Prostate gland (tissue), 2 donors: ENCODE results near the gene CEBPE. TPM values are rescaled to one million over a fixed set of nuclear protein-coding genes. Genes with fewer than 3 reads are reported as not detected.

Experiments
- DNase-seq: peaks from one replicate; pipeline ENCODE4 v3.0.0-alpha.2; 2019; ENCODE audit warnings: low spot score
- H3K27ac ChIP-seq, 2 donors: fragments of 200-600 bp; sonication (generic); 2 replicates each; pipeline ENCODE4 v1.5.1; 2017 to 2019
- H3K27me3 ChIP-seq: fragments of 200-600 bp; sonication (generic); replicated peaks from 2 replicates; pipeline ENCODE4 v1.5.1; 2019; ENCODE audit not compliant: insufficient read depth
- H3K36me3 ChIP-seq, 2 donors: fragments of 200-600 bp; sonication (generic); 1 replicate in 1 of 2; 2 replicates in 1 of 2; pipeline versions ENCODE4 v1.5.1 to v1.8.1; 2017 to 2019
- H3K4me1 ChIP-seq: fragments of 200-600 bp; sonication (generic); replicated peaks from 2 replicates; pipeline ENCODE4 v1.5.1; 2019
- H3K4me3 ChIP-seq, 2 donors: fragments of 200-600 bp; sonication (generic); 2 replicates each; pipeline ENCODE4 v1.5.1; 2017 to 2019
- H3K9me3 ChIP-seq: fragments of 200-600 bp; sonication (generic); 2 replicates; pipeline ENCODE4 v1.5.1; 2017
- POLR2A ChIP-seq: fragments of 450-650 bp; IDR thresholded peaks from one replicate; pipeline ENCODE4 v1.6.1; 2016; ENCODE audit warnings: antibody characterized with exemption, mild to moderate bottlenecking
- POLR2AphosphoS5 ChIP-seq: sonication (generic); formaldehyde crosslinking; IDR thresholded peaks from one replicate; pipeline ENCODE4 v1.6.1; 2017; ENCODE audit warnings: antibody characterized with exemption
- WGBS: methylation state at CpG from one replicate; pipeline ENCODE4 v1.1.5; 2018; 5-methylcytosine and 5-hydroxymethylcytosine counted together
- intact Hi-C: fragments of 100-400 bp; cut with DNase I; formaldehyde crosslinking; loops from one replicate; pipeline ENCODE4 v1.14.2; 2022
- total RNA-seq, 2 donors: library from RNA; depleted of rRNA; stranded (reverse); fragments of >200 nt; gene quantifications; one replicate each; pipeline ENCODE4 v1.1.0, GENCODE V29; 2016
- TF ChIP-seq, protein P1 (sequence below), 4 experiments: fragments of 200-600 bp in 2 of 4; fragments of 450-650 bp in 2 of 4; sonication (generic) in 2 of 4; IDR thresholded peaks; 1 replicate in 3 of 4; 2 replicates in 1 of 4; pipeline ENCODE4 v1.5.1; 2016 to 2019; ENCODE audit warnings: antibody characterized with exemption in 4 of 4, mild to moderate bottlenecking in 2 of 4, moderate library complexity in 2 of 4

CEBPE gene
- total RNA-seq, 2 donors from 2014 or later: not detected

DNA sequence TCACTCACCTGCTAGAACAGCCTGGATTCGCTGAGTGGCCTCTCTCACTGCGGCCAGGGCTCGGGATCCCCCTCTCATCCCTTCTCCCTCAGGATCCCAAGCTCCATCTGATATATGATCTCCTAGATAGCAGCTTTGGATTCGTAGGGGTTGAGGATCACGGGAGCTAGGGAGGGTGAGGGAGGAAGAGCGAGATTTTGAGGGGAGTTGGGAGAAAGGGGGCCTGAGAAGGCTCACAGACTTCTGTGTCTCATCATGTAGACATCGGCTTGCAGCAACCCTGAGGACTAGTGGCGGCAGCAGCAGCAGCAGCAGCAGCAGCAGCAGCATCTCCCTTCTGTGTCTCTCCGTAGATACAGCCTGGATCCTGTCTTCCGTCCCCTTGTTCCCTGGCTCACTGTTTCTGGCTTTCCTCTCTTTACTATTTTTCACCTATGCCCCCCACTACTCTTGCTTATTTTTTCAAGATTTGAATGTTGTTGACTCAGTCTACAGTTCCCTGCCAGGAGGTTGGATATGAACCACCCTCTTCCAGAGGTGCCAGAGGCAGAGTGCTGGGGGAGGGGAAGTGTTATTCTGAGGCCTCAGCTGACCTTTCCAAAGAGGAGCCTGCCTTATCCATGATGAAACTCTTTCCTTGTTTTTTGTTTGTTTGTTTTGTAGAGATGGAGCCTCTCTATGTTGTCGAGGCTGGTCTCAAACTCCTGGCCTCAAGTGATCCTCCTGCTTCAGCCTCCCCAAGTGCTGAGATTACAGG lies 14.3 kb downstream of the CEBPE start, which contains the start of gene CIROP:
Gene CIROP (minus strand): TSS at position 399 of the 757 bp plus-strand sequence. CDS start 69 bp downstream, at position 330.
- 59% methylated on average over 11 of the region's 11 CpGs for WGBS
- H3K9me3 ChIP-seq: no peaks in the 10 kb centered on the region
- no peak within 1 kb of the TSS for H3K4me3 ChIP-seq
- no peaks in the 10 kb centered on the region for H3K4me1 ChIP-seq
- H3K27ac ChIP-seq: no peak within 1 kb of the TSS
- no peak for DNase-seq
- intact Hi-C loops: no loop called here
- TF ChIP-seq, protein P1, sequence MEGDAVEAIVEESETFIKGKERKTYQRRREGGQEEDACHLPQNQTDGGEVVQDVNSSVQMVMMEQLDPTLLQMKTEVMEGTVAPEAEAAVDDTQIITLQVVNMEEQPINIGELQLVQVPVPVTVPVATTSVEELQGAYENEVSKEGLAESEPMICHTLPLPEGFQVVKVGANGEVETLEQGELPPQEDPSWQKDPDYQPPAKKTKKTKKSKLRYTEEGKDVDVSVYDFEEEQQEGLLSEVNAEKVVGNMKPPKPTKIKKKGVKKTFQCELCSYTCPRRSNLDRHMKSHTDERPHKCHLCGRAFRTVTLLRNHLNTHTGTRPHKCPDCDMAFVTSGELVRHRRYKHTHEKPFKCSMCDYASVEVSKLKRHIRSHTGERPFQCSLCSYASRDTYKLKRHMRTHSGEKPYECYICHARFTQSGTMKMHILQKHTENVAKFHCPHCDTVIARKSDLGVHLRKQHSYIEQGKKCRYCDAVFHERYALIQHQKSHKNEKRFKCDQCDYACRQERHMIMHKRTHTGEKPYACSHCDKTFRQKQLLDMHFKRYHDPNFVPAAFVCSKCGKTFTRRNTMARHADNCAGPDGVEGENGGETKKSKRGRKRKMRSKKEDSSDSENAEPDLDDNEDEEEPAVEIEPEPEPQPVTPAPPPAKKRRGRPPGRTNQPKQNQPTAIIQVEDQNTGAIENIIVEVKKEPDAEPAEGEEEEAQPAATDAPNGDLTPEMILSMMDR (IDR thresholded peaks at IDR 0.05): no peak
- TF ChIP-seq POLR2A: no peak
- TF ChIP-seq POLR2AphosphoS5: no peak
- no peaks in the 10 kb centered on the region for H3K36me3 ChIP-seq
- H3K27me3 ChIP-seq: no peaks in the 10 kb centered on the region

DNA sequence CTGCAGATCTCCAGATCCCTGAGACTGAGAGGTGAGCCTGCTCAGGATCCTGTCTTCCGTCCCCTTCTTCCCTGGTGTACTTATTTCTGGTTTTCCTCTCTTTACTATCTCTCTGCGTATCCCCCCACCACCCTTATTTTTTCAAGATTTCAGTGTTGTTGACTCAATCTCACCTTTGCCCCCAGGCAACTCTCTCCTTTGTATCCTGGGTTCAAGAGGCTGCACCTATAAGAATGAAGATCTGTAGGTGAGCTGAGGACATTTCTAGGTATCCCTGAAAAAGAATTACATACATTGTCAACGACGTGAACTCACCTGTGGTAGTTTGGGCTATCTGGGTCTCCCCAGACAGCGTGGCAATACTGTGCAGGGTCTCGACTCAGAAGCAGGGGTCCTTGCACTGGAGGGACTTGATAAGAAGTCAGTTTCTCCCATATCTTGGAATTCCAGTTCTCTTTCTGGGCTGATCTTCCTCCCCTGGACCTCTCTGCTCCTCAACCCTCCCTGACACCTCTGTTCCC lies 14.9 kb downstream of the CEBPE start:
- intact Hi-C loops: no loop called here
- 82% methylated on average over 6 of the region's 6 CpGs for WGBS

DNA sequence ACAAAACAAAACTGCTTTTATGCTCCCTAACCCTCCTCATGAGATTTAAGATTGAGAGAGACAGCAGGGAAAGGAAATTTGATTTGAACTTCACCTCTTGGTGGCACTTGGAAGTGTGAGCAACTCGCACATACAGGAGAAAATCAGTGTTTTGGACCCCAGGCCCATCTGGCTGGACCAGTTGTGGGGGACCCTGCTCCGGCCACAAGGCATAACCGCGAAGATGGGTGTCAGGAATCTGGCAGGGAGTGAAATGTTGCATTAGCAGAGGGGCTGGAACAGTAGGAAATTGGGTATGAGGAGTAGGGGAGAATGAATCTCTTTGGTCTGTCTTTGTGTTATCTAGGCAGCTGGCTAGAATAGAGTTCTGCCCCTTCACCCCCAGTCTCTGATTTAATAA lies 15.5 kb downstream of the CEBPE start:
- Histone ChIP-seq H3K27me3 (no peaks in the 10 kb centered on the region), H3K9me3 (no peaks in the 10 kb centered on the region), H3K4me3 (no peak overlapping the region), H3K4me1 (no peaks in the 10 kb centered on the region), H3K36me3 (no peaks in the 10 kb centered on the region), H3K27ac (no peak overlapping the region)
- intact Hi-C loops: no loop called here
- WGBS: 94% methylated on average over 4 of the region's 4 CpGs
- DNase-seq: no peak
- no peak for TF ChIP-seq POLR2A
- no peak for TF ChIP-seq POLR2AphosphoS5

More for the DNA sequence above, 14.9 kb downstream of the CEBPE start:
- H3K9me3 ChIP-seq: no peaks in the 10 kb centered on the region
- H3K4me3 ChIP-seq: no peak overlapping the region
- TF ChIP-seq, protein P1 (IDR thresholded peaks at IDR 0.05): no peak
- no peak for TF ChIP-seq POLR2AphosphoS5
- no peak for TF ChIP-seq POLR2A
- H3K27me3 ChIP-seq: no peaks in the 10 kb centered on the region
- no peaks in the 10 kb centered on the region for H3K4me1 ChIP-seq
- H3K36me3 ChIP-seq: no peaks in the 10 kb centered on the region
- DNase-seq: no peak
- H3K27ac ChIP-seq: no peak overlapping the region

DNA sequence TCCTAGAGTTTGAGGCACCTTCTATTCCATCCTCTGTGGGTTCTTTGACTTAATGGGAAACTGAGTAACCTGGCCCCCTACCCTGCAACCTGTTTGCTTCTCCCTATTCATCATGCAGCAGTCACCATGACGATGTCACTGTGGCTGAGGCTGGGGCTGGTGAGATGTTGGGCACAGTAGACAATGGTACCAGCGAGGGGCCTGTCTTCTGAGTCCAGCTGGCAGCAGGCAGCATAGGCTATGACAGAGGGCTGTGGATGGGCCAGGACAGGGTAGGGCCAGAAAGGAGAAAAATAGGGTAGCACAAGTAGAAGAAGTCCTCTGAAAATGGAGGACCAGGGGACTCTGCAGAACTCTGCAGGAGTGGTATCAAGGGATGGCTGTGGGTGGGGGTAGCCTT lies 16.3 kb downstream of the CEBPE start:
- no peak overlapping the region for H3K4me3 ChIP-seq
- no peak for DNase-seq
- no peaks in the 10 kb centered on the region for H3K9me3 ChIP-seq
- no peaks in the 10 kb centered on the region for H3K27me3 ChIP-seq
- H3K27ac ChIP-seq: no peak overlapping the region
- WGBS: 88% methylated on average over 2 of the region's 2 CpGs
- intact Hi-C loops: no loop called here
- no peaks in the 10 kb centered on the region for H3K4me1 ChIP-seq
- TF ChIP-seq POLR2A (no peak), POLR2AphosphoS5 (no peak)
- TF ChIP-seq, protein P1 (IDR thresholded peaks at IDR 0.05): no peak
- H3K36me3 ChIP-seq: no peaks in the 10 kb centered on the region

DNA sequence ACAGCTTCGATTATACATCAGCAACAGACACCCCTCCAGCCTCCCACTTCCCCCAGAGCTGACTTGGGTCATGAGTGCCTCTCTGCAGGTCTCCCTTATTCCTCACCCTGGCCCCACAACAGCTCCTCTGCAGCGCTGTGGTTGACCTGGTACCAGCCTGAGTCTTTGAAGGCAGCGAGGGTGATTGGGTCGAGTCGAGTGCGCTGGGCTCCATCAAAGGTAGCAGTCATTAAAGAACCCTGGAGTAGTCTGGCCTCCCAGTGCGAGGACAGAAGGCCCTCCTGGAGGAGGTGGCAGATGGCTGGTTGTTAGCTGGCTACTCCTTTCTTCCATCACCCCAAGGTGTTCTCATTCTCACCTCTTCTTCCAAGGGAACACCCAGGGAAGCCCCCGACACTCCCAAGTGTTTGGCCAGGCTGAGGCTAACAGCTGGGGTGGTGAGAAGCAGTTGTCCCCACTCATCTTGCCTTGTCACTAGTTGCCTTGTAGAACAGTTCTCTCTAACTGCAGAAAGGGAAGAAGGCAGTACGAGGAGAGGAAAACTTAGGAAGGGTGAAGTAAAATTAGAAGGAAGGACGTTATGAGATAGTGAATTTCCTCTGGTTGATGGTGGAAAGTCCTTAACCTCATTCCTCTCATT lies 16.9 kb downstream of the CEBPE start:
- Histone ChIP-seq H3K9me3 (no peaks in the 10 kb centered on the region), H3K27me3 (no peaks in the 10 kb centered on the region), H3K27ac (no peak overlapping the region), H3K36me3 (no peaks in the 10 kb centered on the region), H3K4me3 (no peak overlapping the region), H3K4me1 (no peaks in the 10 kb centered on the region)
- intact Hi-C loops: no loop called here
- no peak for DNase-seq
- TF ChIP-seq POLR2AphosphoS5: no peak
- TF ChIP-seq POLR2A: no peak
- TF ChIP-seq, protein P1 (IDR thresholded peaks at IDR 0.05): no peak
- 69% methylated on average over 10 of the region's 10 CpGs for WGBS
